ENCODE measurements around the gene DECR2.
"Not testable (repeated sequence)": the region's sequence is repeated elsewhere in the genome, so short reads cannot be mapped to it uniquely, and the experiment has no call there.

The DECR2 gene

DNA sequence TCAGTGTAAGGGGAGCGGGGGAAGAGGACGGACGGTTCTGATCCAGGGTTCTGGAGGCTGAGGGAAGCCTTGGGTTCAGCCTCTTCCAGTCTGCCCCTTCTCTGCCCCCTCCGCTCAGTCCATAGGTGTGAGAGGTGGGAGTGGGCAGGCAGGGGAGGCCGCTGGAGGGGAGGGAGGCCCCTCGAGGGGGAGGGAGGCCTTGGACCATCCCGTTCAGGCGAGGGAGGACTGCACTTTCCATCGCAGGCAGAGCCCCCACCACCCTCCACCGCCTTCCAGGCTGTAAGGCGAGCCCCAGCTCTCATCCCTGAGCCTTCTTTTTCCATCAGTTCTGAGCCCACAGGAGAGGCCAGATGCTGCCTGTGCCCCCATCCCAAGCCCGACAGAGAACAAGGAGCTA, 44.9 kb upstream of the DECR2 start:
- no peak overlapping the region for H3K4me3 ChIP-seq (ENCODE audit: low read depth, low read length)
- DNase-seq (ENCODE audit: low read depth) = no peak
- TF ChIP-seq, protein P1, sequence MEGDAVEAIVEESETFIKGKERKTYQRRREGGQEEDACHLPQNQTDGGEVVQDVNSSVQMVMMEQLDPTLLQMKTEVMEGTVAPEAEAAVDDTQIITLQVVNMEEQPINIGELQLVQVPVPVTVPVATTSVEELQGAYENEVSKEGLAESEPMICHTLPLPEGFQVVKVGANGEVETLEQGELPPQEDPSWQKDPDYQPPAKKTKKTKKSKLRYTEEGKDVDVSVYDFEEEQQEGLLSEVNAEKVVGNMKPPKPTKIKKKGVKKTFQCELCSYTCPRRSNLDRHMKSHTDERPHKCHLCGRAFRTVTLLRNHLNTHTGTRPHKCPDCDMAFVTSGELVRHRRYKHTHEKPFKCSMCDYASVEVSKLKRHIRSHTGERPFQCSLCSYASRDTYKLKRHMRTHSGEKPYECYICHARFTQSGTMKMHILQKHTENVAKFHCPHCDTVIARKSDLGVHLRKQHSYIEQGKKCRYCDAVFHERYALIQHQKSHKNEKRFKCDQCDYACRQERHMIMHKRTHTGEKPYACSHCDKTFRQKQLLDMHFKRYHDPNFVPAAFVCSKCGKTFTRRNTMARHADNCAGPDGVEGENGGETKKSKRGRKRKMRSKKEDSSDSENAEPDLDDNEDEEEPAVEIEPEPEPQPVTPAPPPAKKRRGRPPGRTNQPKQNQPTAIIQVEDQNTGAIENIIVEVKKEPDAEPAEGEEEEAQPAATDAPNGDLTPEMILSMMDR (IDR thresholded peaks at IDR 0.05; ENCODE audit: insufficient read depth, low read depth, low read length, missing control alignments) = no peak

DNA sequence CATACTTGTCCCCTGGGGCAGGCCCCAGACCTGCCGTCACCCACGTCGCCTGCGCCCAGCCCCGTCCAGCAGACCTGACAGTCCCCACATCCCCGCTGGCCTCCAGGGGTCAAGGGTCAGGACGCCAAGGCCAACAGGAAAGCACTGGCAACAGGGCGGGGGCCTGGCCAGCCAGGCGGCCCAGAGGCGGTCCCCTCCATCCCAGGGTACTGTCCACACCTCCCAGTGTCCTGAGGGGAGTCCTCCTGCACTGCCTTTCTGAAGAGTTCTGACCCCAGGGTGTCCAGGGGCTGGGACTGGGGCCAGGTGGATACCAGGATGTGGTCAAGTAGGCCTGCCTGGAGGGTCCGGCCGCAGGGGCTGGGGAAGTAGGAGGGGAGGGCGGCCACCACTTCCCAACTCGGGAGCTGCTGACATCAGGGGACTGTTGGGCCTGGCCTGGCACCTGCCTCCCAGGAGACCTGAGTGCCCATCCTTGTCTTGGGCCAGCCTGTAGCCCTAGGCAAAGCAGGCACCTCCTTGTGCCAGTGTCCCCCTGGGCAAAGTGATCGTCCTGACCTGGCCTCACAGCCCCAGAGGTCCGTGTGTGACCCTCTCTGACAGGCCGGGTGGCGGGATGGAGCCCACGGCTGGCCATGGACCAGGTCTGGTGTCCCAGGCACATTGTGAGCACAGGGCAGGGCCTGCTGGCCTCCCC, 42.5 kb upstream of the DECR2 start:
- DNase-seq (ENCODE audit: low read depth) = no peak
- H3K4me3 ChIP-seq (ENCODE audit: low read depth, low read length) = no peak overlapping the region
- TF ChIP-seq, protein P1 (IDR thresholded peaks at IDR 0.05; ENCODE audit: insufficient read depth, low read depth, low read length, missing control alignments) = no peak

DNA sequence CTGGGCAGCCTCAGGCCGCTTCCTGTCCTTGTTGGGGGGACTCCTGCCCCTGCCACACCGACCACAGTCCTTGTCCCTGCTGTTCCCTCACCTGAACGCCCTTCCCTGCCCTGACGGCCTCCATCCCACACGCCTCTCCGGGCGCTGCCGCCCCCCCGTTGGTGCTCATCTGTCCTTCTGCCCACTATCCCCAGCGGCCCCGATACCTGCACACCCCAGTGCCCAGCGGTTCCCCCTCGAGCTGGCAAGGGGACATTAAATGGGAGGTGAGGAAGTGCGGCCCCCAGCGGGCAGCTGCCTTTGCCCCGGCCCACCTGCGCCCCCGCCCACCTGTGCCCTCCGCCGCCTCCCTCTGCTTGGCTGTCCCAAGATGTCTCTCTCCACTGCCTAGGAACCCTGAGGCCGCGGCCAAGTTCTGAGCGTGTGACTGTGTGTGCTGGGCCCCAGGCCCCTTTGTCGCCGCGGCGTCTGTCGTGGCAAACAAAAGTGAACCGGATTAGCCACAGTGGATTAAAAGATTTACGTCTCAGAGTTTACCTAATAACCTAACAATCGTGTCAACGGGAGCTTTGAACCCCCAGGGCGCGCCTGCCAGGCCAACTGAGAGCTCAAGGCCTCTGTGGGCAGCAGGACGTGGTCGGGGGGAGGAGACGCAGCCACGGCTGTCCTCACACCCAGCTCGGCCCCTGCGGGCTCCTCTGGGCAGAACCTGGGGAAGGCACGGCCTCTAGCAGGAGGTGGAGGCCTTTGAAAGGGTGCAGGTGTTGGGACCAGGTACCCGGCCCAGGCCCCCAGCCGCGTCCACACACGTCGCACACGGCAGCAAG, 41.6 kb upstream of the DECR2 start:
- no peak for DNase-seq (ENCODE audit: low read depth)
- H3K4me3 ChIP-seq (ENCODE audit: low read depth, low read length) = no peak overlapping the region
- TF ChIP-seq, protein P1 (IDR thresholded peaks at IDR 0.05; ENCODE audit: insufficient read depth, low read depth, low read length, missing control alignments) = no peak

DNA sequence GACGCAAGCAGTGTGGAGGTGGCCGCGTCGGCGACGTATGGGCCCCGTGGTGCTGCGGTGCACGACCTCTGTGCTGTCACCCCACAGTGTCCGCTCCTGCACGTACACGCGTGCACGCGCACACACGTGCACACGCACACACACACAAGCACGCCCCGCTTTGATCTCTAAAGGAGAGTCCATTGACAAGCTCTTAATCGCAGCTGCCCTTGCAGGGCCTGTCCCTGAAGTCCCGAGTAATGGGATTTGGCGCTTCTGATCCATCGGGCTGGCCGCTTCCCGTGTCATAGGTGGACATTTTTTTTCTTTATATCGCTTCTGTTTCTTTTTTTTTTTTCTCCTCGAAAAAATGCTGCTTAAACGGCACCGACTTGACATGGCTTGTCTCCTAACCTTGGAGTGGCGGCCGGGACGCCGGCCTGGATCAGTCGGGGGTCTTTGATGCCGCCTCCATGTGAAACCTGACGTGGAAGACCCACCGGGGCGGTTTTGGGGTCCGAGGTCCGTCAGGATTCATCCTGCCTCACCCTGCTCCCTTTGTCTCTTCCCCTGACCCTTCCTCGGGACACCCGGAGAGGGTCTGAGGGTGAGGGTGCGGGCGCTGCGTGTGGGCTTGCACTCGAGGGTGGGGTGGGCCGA, 40.9 kb upstream of the DECR2 start:
- H3K4me3 ChIP-seq (ENCODE audit: low read depth, low read length) = no peak overlapping the region
- TF ChIP-seq, protein P1 (IDR thresholded peaks at IDR 0.05; ENCODE audit: insufficient read depth, low read depth, low read length, missing control alignments) = no peak
- DNase-seq (ENCODE audit: low read depth) = no peak

DNA sequence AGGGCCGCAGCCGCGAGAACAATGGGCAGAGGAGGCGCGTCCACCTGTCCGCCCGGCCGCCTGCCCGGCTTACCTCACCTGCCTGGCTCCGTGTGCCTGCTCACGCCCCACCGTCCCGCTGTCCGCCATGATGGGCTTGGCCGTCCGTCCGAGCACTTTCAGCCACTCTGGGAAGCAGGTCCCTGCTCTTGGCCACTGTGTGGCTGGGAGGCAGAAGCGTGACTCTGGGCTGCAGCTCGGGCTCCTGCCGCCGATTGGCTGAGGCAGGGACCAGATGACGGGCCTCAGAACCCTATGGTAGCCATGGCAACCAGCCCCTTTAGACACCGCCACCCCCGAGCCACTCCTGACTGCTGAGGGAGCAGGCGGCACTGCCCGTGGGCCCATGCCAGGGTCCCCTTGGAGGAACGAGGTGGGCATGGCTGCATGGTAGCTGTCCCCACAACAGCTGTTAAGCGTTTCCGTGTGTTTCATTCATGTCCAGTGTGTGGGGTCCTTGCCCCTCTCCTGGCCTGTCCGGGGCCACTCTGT, 40.3 kb upstream of the DECR2 start:
- TF ChIP-seq, protein P1 (IDR thresholded peaks at IDR 0.05; ENCODE audit: insufficient read depth, low read depth, low read length, missing control alignments) = no peak
- DNase-seq (ENCODE audit: low read depth) = no peak
- no peak overlapping the region for H3K4me3 ChIP-seq (ENCODE audit: low read depth, low read length)

DNA sequence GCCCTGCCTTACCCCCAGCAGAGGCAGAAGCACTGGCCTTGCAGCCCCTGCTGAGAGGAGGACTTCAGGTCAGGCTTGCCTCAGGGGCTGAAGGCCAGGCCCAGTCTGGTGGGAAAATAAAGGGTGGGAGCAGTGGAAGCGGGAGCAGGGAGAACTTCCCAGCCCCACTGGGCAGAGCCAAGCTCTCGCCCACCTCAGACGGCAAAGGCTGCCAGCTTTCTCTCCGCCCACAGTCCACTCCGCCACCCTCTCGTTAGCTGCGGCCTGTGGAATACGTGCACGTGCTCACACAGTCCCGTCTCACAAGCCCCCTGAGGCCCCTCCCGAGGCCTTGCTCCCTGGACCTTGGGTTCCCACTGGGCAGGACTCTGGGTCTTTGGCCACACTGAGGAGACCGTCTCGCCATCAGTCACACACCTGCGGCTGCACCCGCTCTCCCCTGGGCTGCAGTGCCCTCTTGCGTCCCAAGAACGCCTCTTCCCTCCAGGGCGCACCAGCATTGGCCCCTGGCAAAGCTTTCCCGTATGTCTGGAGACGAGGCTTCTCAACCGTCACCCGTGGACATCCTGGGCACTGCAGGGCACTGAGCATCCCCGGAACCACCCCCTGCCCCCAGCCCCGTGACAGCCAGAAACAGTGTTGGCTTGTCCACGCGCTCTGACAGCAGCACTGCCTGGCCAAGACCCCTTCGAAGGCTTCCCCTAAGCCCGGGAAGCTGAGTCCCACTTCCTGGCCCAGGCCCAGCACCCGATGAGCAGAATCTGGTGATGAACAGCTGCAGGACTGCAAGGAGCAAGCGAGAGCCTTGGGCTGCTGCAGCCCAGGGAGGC, 39.6 kb upstream of the DECR2 start:
- TF ChIP-seq, protein P1 (IDR thresholded peaks at IDR 0.05; ENCODE audit: insufficient read depth, low read depth, low read length, missing control alignments) = peak; percentile 94
- no peak overlapping the region for H3K4me3 ChIP-seq (ENCODE audit: low read depth, low read length)
- peak; percentile 89 for DNase-seq (ENCODE audit: low read depth)

DNA sequence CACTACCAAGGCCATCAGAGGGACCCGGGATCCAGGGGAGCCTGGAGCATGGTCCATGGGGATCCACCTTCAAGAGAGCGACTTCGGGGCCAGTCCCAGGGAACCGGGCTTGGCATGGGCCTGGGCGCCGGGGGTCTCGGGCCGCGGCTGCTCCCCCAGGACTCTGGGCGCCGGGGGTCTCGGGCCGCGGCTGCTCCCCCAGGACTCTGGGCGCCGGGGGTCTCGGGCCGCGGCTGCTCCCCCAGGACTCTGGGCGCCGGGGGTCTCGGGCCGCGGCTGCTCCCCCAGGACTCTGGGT, 39.0 kb upstream of the DECR2 start:
- not testable (repeated sequence) for H3K4me3 ChIP-seq (ENCODE audit: low read depth, low read length)

More for the DNA sequence above, 39.0 kb upstream of the DECR2 start:
- not testable (repeated sequence) for DNase-seq (ENCODE audit: low read depth)
